Trophoblast cell (in vitro differentiated cells and primary cell): ENCODE data around the gene CCDC192.
A peak's percentile ranks its signal among the peaks of the same experiment; 100 is the strongest.

Source experiments
- DNase-seq, 2 donors: peaks; one replicate each; pipeline ENCODE4 v3.0.0-alpha.2; 2016
- H2AFZ ChIP-seq: 2 replicates; pipeline ENCODE4 v1.6.1; 2013; ENCODE audit warnings: low read length, moderate library complexity, mild to moderate bottlenecking; ENCODE audit not compliant: insufficient read depth, poor library complexity
- H2AK5ac ChIP-seq: 2 replicates; pipeline ENCODE4 v1.6.1; 2013; ENCODE audit warnings: mild to moderate bottlenecking, low read length
- H2BK120ac ChIP-seq: 2 replicates; pipeline ENCODE4 v1.6.1; 2013; ENCODE audit warnings: low read length, mild to moderate bottlenecking, moderate library complexity; ENCODE audit not compliant: insufficient read depth, poor library complexity
- H2BK12ac ChIP-seq: 2 replicates; pipeline ENCODE4 v1.6.1; 2013; ENCODE audit warnings: mild to moderate bottlenecking, low read length, moderate library complexity
- H2BK5ac ChIP-seq: 2 replicates; pipeline ENCODE4 v1.6.1; 2013; ENCODE audit warnings: low read length, low read depth, moderate library complexity, mild to moderate bottlenecking; ENCODE audit not compliant: poor library complexity
- H3K14ac ChIP-seq: 2 replicates; pipeline ENCODE4 v1.6.1; 2013; ENCODE audit warnings: mild to moderate bottlenecking, low read length
- H3K18ac ChIP-seq: 2 replicates; pipeline ENCODE4 v1.6.1; 2013; ENCODE audit warnings: mild to moderate bottlenecking, low read length
- H3K23ac ChIP-seq: 2 replicates; pipeline ENCODE4 v1.6.1; 2013; ENCODE audit warnings: low read length
- H3K27ac ChIP-seq: 2 replicates; pipeline ENCODE4 v1.5.1; 2013; ENCODE audit warnings: low read depth, mild to moderate bottlenecking, inconsistent platforms, low read length, moderate library complexity
- H3K27me3 ChIP-seq: 2 replicates; pipeline ENCODE4 v1.6.1; 2013; ENCODE audit warnings: inconsistent platforms, mild to moderate bottlenecking, low read length, moderate library complexity; ENCODE audit not compliant: insufficient read depth
- H3K36me3 ChIP-seq, 2 experiments: 1 replicate in 1 of 2; 2 replicates in 1 of 2; pipeline ENCODE4 v1.6.1; 2013; ENCODE audit warnings: low read length in 2 of 2, mild to moderate bottlenecking in 2 of 2, moderate library complexity in 1 of 2; ENCODE audit not compliant: insufficient read depth in 2 of 2, control insufficient read depth in 1 of 2
- H3K4ac ChIP-seq: 2 replicates; pipeline ENCODE4 v1.6.1; 2013; ENCODE audit warnings: low read depth, mild to moderate bottlenecking, low read length, moderate library complexity
- H3K4me1 ChIP-seq, 2 experiments: 1 replicate in 1 of 2; 2 replicates in 1 of 2; pipeline ENCODE4 v1.6.1; 2013; ENCODE audit warnings: low read length in 2 of 2, mild to moderate bottlenecking in 2 of 2, moderate library complexity in 1 of 2; ENCODE audit not compliant: insufficient read depth in 2 of 2, control insufficient read depth in 1 of 2
- H3K4me2 ChIP-seq: 2 replicates; pipeline ENCODE4 v1.6.1; 2013; ENCODE audit warnings: inconsistent platforms, mild to moderate bottlenecking, low read length, moderate library complexity
- H3K4me3 ChIP-seq: 2 replicates; pipeline ENCODE4 v1.5.1; 2013; ENCODE audit warnings: mild to moderate bottlenecking, low read depth, low read length, inconsistent platforms
- H3K79me1 ChIP-seq: one replicate; pipeline ENCODE4 v1.6.1; 2013; ENCODE audit warnings: low read length
- H3K79me2 ChIP-seq: 2 replicates; pipeline ENCODE4 v1.6.1; 2013; ENCODE audit warnings: low read length, mild to moderate bottlenecking; ENCODE audit not compliant: control insufficient read depth, insufficient read depth, poor library complexity
- H3K9ac ChIP-seq: 2 replicates; pipeline ENCODE4 v1.6.1; 2013; ENCODE audit warnings: mild to moderate bottlenecking, low read length
- H3K9me3 ChIP-seq: 2 replicates; pipeline ENCODE4 v1.6.1; 2013; ENCODE audit warnings: low read depth, mild to moderate bottlenecking, control low read depth, inconsistent platforms, low read length; ENCODE audit not compliant: insufficient read depth
- H4K12ac ChIP-seq: 2 replicates; pipeline ENCODE4 v1.6.1; 2013; ENCODE audit warnings: low read depth, mild to moderate bottlenecking, low read length, moderate library complexity
- H4K8ac ChIP-seq: 2 replicates; pipeline ENCODE4 v1.6.1; 2013; ENCODE audit warnings: low read depth, mild to moderate bottlenecking, low read length, moderate library complexity
- H4K91ac ChIP-seq: one replicate; pipeline ENCODE4 v1.6.1; 2013; ENCODE audit warnings: low read depth, mild to moderate bottlenecking, low read length, moderate library complexity
- WGBS: extraction: QIAGEN DNeasy Blood & Tissue Kit; methylation state at CpG from one replicate; pipeline ENCODE4 v1.1.7; 2013; ENCODE audit warnings: missing lambda C conversion rate; ENCODE audit not compliant: insufficient read length, insufficient coverage; ENCODE audit errors: extremely low coverage; 5-methylcytosine and 5-hydroxymethylcytosine counted together

The CCDC192 gene

DNA sequence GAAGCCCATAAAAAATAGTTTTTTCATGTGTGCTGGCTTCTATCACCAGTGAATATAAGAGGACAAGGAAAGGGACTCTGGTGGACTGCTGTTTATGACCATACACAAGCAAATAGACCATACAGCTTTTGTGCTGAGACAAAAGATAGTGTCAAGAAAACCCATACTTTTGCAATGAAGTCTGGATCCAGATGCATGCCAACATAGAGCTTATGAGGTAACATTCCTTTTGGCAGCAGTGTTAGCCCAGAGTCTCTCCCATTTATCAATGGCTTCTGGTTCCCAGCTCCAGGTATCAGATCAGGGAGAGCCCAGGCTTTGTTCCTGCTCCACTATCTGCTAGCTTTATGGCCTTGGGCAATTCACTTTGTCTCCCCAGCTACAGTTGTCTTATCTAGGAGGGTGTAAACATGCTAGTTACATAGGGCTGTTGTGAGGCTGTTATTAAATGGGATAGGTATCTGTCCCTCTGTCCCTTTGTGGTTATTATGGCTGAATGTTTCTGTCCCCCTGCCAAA is 55.6 kb downstream of the CCDC192 start:
- Histone ChIP-seq H3K4me2 (no peak overlapping the region), H2BK12ac (no peak overlapping the region), H3K18ac (no peak overlapping the region), H3K9ac (no peak overlapping the region), H2AFZ (no peak overlapping the region), H2BK5ac (no peak overlapping the region), H3K79me2 (no peaks in the 10 kb centered on the region), H2BK120ac (no peak overlapping the region), H3K23ac (no peak overlapping the region), H3K27ac (no peak overlapping the region), H3K79me1 (no peaks in the 10 kb centered on the region), H2AK5ac (no peak overlapping the region), H3K36me3 (no peaks in the 10 kb centered on the region), H3K27me3 (no peaks in the 10 kb centered on the region), H3K9me3 (no peaks in the 10 kb centered on the region), H4K8ac (no peak overlapping the region), H4K91ac (no peak overlapping the region), H3K4me1 (peaks cover 5 to 8% of the 10 kb centered on the region in 2 experiments), H3K4ac (no peak overlapping the region), H4K12ac (no peak overlapping the region), H3K14ac (no peak overlapping the region), H3K4me3 (no peak overlapping the region)
- no peak for DNase-seq

DNA sequence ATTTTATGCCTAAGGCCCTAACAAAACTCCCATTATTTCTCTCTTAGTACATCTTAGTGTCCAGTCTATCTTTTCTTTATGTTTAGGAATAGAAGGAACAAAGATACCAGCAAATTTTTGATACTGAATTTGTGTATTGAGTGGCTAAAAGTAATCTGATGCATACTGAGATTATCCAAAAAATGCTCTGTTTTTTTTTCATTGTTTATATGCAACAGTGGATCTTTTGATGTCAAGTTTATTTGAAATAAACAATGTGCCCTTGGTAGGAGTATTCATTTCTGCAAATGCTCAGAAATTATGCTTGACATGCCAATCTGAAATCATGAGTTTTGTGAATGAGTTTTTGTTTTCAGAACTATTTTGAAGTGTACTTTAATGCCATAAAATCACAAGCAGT is 58.7 kb downstream of the CCDC192 start:
- no peaks in the 10 kb centered on the region for H3K9me3 ChIP-seq
- H3K4ac ChIP-seq, result no peak overlapping the region
- H4K12ac ChIP-seq, result no peak overlapping the region
- H3K36me3 ChIP-seq, result no peaks in the 10 kb centered on the region
- no peak overlapping the region for H2BK12ac ChIP-seq
- H2AFZ ChIP-seq, result no peak overlapping the region
- no peak overlapping the region for H3K14ac ChIP-seq
- no peak for DNase-seq
- no peak overlapping the region for H4K8ac ChIP-seq
- H3K4me1 ChIP-seq, result peaks cover 2 to 5% of the 10 kb centered on the region in 2 experiments
- no peak overlapping the region for H3K27ac ChIP-seq
- no peak overlapping the region for H3K18ac ChIP-seq
- H3K4me2 ChIP-seq, result no peak overlapping the region
- H3K79me1 ChIP-seq, result no peaks in the 10 kb centered on the region
- no peak overlapping the region for H3K4me3 ChIP-seq
- H2AK5ac ChIP-seq, result no peak overlapping the region
- H3K23ac ChIP-seq, result no peak overlapping the region
- no peaks in the 10 kb centered on the region for H3K27me3 ChIP-seq
- H2BK120ac ChIP-seq, result no peak overlapping the region
- no peaks in the 10 kb centered on the region for H3K79me2 ChIP-seq
- H3K9ac ChIP-seq, result no peak overlapping the region
- no peak overlapping the region for H4K91ac ChIP-seq
- no peak overlapping the region for H2BK5ac ChIP-seq

DNA sequence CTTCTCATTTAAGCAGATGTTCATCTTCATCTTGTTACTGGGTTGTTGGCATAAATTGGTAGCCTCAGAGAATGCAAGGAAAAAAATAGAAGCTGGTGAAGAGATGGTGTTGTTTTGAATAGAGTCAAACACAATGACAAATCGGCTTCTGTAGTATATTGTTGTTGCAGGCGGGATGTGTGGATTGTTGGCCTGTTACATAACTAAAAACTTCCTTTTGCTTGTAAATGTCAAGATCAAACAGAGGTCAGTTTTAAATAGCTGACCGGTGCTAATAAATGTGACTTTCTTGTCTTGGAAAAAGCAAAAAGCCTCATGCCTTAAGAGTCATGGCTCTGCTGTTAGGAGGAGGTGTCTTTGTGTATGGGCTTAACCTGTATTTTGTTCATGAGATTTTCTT is 59.2 kb downstream of the CCDC192 start:
- H4K12ac ChIP-seq, result no peak overlapping the region
- no peak overlapping the region for H3K4me3 ChIP-seq
- H3K14ac ChIP-seq, result no peak overlapping the region
- H4K8ac ChIP-seq, result no peak overlapping the region
- no peak overlapping the region for H2BK12ac ChIP-seq
- WGBS, result no CpG with 5 or more reads among the region's 3 CpGs
- no peaks in the 10 kb centered on the region for H3K9me3 ChIP-seq
- no peak overlapping the region for H2AFZ ChIP-seq
- no peak overlapping the region for H3K18ac ChIP-seq
- no peak for DNase-seq
- H2AK5ac ChIP-seq, result no peak overlapping the region
- no peaks in the 10 kb centered on the region for H3K79me1 ChIP-seq
- H3K4me1 ChIP-seq, result peaks cover 2 to 5% of the 10 kb centered on the region in 2 experiments
- H3K9ac ChIP-seq, result no peak overlapping the region
- H3K4ac ChIP-seq, result no peak overlapping the region
- H3K27me3 ChIP-seq, result no peaks in the 10 kb centered on the region
- H4K91ac ChIP-seq, result no peak overlapping the region
- H3K36me3 ChIP-seq, result no peaks in the 10 kb centered on the region
- no peak overlapping the region for H2BK5ac ChIP-seq
- no peaks in the 10 kb centered on the region for H3K79me2 ChIP-seq
- no peak overlapping the region for H3K27ac ChIP-seq
- H2BK120ac ChIP-seq, result no peak overlapping the region
- H3K23ac ChIP-seq, result no peak overlapping the region
- no peak overlapping the region for H3K4me2 ChIP-seq

DNA sequence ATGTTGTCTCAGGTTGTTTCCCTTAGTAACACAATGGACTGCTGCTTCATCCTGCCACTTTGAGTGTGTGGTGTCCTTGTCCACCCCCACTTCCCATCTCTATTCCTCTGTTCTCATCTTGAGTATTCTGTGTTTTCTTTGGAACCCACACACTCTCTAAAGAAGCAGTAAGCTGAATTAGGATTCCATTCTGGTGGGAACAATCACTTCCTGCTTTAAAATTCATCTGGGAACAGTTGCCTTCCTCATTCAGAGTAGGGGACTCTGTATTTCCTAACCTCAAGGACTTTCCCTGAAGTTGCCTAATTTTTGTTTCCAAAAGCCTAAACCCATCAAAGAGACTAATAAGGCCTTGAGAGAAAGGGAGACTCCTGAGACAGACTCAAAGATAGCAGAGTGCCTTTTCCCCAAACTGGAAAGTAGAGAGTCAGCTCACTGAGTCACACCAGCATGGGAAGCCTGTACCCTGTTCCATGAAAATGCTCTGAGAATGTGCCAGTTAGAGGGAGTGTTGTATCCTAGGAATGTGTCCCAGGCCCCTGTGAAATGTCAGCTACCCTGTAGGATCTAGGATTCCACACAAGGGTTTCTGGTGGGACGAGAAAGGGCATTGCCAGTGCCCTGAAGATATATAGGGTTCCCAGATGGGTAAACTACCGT is 63.6 kb downstream of the CCDC192 start:
- H3K4ac ChIP-seq, result no peak overlapping the region
- WGBS, result no CpG with 5 or more reads among the region's 2 CpGs
- no peak overlapping the region for H3K18ac ChIP-seq
- H3K27ac ChIP-seq, result no peak overlapping the region
- no peak overlapping the region for H4K91ac ChIP-seq
- H3K9ac ChIP-seq, result no peak overlapping the region
- H3K79me1 ChIP-seq, result no peaks in the 10 kb centered on the region
- H3K36me3 ChIP-seq, result no peaks in the 10 kb centered on the region
- no peak overlapping the region for H2BK12ac ChIP-seq
- no peak overlapping the region for H4K12ac ChIP-seq
- H3K9me3 ChIP-seq, result no peaks in the 10 kb centered on the region
- no peak overlapping the region for H2BK5ac ChIP-seq
- no peaks in the 10 kb centered on the region for H3K27me3 ChIP-seq
- no peaks in the 10 kb centered on the region for H3K4me1 ChIP-seq
- H3K14ac ChIP-seq, result no peak overlapping the region
- no peak overlapping the region for H3K4me2 ChIP-seq
- no peak overlapping the region for H2BK120ac ChIP-seq
- H3K23ac ChIP-seq, result no peak overlapping the region
- H4K8ac ChIP-seq, result no peak overlapping the region
- H2AK5ac ChIP-seq, result no peak overlapping the region
- H3K79me2 ChIP-seq, result no peaks in the 10 kb centered on the region
- H2AFZ ChIP-seq, result no peak overlapping the region
- no peak overlapping the region for H3K4me3 ChIP-seq
- DNase-seq, result peak; percentile 69 to 82
